Measurements from ENCODE around the gene MRTFA. TPM values are rescaled to one million over a fixed set of nuclear protein-coding genes. Genes with fewer than 3 reads are reported as not detected.

Gene MRTFA
- total RNA-seq, 4 donors from 2014 or later: 45.5 to 90.2 (median 78.3) TPM

DNA sequence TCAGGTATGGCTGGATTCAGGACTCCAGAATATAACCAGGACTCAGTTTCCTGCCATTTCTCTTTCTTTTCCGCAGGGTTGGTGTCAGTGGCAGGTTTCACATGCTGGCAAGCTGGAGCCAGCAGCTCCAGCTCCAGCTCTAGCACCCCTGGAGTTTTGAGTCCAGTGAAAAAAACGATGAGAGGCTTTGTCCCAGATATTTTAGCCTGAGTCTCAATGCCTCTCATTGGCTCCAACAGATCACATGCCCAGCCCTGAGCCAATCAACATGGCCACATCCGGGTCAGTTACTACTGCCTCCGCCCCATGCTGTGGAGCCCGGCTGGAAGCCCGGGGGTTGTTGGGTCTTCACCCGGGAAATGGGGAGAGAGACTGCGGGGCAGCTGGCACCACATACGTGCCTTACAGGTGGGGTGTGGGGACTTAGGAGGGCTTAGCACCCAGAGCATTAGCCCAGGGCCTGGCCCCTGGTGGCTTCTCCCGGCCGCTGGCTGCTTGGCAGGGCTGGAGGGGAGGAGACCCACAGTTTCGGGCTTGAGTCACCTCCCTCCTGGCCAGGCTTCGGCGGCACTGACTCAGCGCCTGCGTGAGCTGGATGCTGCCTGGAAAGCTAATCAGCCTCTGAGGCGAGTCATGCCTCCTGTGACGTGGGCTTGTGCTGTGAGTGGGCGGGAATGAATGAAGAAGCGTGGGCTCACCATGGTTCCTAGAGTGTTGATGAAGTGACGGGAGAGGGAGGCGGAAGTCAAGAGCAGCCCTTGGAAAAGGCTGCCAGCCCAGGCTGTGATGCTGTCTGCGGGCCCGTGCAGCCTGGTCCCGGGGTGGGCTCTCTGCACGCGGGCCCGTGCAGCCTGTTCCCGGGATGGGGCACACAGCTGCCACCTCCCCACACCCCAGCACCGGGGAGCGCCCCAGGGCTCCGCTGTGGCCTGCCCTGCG, 15.3 kb upstream of the MRTFA start:
- H3K9me3 ChIP-seq: no peaks in the 10 kb centered on the region
- peak overlapping the region; percentile 94 to 99 (median 96) for H3K27ac ChIP-seq
- H3K36me3 ChIP-seq: no peaks in the 10 kb centered on the region
- H3K4me1 ChIP-seq: peaks cover 0 to 40% (median 21%) of the 10 kb centered on the region in 3 donors
- H3K27me3 ChIP-seq: no peaks in the 10 kb centered on the region
- peak; percentile 93 for TF ChIP-seq POLR2AphosphoS5 (IDR thresholded peaks at IDR 0.05)
- TF ChIP-seq POLR2A (IDR thresholded peaks at IDR 0.05): peak; percentile 72 to 85
- TF ChIP-seq EP300 (IDR thresholded peaks at IDR 0.05): no peak
- TF ChIP-seq, protein P1, sequence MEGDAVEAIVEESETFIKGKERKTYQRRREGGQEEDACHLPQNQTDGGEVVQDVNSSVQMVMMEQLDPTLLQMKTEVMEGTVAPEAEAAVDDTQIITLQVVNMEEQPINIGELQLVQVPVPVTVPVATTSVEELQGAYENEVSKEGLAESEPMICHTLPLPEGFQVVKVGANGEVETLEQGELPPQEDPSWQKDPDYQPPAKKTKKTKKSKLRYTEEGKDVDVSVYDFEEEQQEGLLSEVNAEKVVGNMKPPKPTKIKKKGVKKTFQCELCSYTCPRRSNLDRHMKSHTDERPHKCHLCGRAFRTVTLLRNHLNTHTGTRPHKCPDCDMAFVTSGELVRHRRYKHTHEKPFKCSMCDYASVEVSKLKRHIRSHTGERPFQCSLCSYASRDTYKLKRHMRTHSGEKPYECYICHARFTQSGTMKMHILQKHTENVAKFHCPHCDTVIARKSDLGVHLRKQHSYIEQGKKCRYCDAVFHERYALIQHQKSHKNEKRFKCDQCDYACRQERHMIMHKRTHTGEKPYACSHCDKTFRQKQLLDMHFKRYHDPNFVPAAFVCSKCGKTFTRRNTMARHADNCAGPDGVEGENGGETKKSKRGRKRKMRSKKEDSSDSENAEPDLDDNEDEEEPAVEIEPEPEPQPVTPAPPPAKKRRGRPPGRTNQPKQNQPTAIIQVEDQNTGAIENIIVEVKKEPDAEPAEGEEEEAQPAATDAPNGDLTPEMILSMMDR (IDR thresholded peaks at IDR 0.05): peak in 3 of 4 experiments; percentile 24 to 49 (median 24)
- peak; percentile 99 for ATAC-seq
- H3K4me3 ChIP-seq: peak overlapping the region; percentile 72 to 77
- 11 to 16% methylated on average over 3 to 4 of the region's 33 CpGs for WGBS, 2 donors (ENCODE audit: low coverage in 1 of 2)

DNA sequence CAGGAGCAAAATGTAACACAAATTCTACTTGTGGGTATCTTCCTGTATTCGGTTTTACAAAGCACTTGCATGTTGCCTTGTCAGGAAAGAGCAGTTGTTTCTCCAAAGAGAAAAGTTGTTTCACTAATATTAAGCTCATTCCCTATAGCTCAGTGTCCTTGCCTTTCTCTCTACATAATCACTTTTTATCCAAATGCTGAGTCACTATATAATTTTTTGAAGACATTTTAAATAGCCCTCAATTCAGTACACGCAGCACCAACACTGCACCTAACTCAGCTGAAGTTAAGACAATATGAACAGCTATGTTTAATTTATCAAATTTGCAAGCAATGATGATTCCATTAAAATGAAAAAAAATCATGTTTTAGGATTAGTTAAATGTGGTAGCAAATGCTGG, 14.5 kb upstream of the MRTFA start:
- Histone ChIP-seq H3K36me3 (no peaks in the 10 kb centered on the region), H3K9me3 (no peaks in the 10 kb centered on the region), H3K27ac (peak overlapping the region; percentile 94 to 99 (median 96)), H3K4me3 (peak overlapping the region in 1 of 2 donors; percentile 72), H3K4me1 (peaks cover 0 to 46% (median 21%) of the 10 kb centered on the region in 3 donors), H3K27me3 (no peaks in the 10 kb centered on the region)
- TF ChIP-seq EP300 (IDR thresholded peaks at IDR 0.05) (no peak), POLR2AphosphoS5 (IDR thresholded peaks at IDR 0.05) (no peak), POLR2A (IDR thresholded peaks at IDR 0.05) (no peak)
- TF ChIP-seq, protein P1 (IDR thresholded peaks at IDR 0.05): no peak
- 60 to 67% methylated on average over 2 of the region's 2 CpGs for WGBS, 2 donors (ENCODE audit: low coverage in 1 of 2)
- no peak for ATAC-seq

DNA sequence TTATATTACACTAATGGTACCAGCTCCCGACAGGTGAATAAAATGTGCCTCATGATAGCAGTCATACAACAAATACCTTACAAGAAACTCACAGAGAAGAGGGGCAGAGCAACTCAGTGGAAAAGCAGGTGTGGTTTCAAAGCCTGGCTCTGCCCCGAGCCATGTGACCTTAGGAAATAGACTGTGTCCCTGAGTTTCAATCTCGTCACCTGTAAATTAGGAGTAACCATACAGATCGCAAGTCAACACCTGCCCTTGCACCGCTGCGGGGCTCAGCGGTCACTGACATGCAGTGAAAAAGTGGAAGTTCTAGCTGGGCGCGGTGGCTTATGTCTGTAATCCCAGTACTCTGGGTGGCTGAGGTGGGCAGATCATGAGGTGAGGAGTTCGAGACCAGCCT, 11.9 kb upstream of the MRTFA start:
- 83 to 88% methylated on average over 2 to 8 of the region's 10 CpGs for WGBS, 2 donors (ENCODE audit: low coverage in 1 of 2)
- ATAC-seq: no peak
- no peaks in the 10 kb centered on the region for H3K9me3 ChIP-seq
- no peak overlapping the region for H3K27ac ChIP-seq
- no peak overlapping the region for H3K4me3 ChIP-seq
- no peaks in the 10 kb centered on the region for H3K27me3 ChIP-seq
- TF ChIP-seq, protein P1 (IDR thresholded peaks at IDR 0.05): no peak
- no peak for TF ChIP-seq EP300 (IDR thresholded peaks at IDR 0.05)
- no peak for TF ChIP-seq POLR2AphosphoS5 (IDR thresholded peaks at IDR 0.05)
- TF ChIP-seq POLR2A (IDR thresholded peaks at IDR 0.05): no peak
- H3K4me1 ChIP-seq: peaks cover 0 to 32% (median 10%) of the 10 kb centered on the region in 3 donors
- H3K36me3 ChIP-seq: no peaks in the 10 kb centered on the region

DNA sequence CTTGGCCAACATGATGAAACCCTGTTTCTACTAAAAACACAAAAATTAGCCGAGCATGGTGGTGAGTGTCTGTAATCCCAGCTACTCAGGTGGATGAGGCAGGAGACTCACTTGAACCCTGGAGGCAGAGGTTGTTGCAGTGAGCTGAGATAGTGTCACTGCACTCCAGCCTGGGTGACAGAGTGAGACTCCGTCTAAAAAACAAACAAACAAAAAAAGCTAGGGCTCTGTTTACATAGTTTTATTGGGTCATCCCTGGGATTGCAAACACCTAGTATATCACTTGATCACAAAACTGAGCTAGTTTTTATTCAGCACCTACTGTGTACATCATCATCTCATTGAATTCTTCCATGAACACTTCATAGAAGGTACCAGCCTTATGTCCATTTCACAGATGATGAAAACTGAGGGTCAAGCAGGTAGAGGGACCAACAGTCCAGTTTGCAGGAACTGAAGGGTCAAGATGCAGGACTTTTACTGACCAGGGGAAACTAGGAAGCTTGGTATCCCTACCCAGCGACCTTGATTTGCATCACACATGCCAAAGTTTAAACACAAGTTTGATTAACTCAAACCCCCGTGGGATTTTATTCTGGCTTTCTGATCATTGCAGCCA, 9.2 kb upstream of the MRTFA start:
- Histone ChIP-seq H3K9me3 (no peaks in the 10 kb centered on the region), H3K27me3 (no peaks in the 10 kb centered on the region), H3K27ac (peak overlapping the region in 3 of 4 donors; percentile 60 to 74 (median 68)), H3K4me1 (peaks cover 0 to 10% (median 0%) of the 10 kb centered on the region in 3 donors), H3K4me3 (no peak overlapping the region), H3K36me3 (no peaks in the 10 kb centered on the region)
- WGBS, 2 donors (ENCODE audit: low coverage in 1 of 2): 27 to 67% methylated on average over 3 to 4 of the region's 4 CpGs
- TF ChIP-seq, protein P1 (IDR thresholded peaks at IDR 0.05): no peak
- TF ChIP-seq POLR2A (IDR thresholded peaks at IDR 0.05) (no peak), EP300 (IDR thresholded peaks at IDR 0.05) (no peak), POLR2AphosphoS5 (IDR thresholded peaks at IDR 0.05) (no peak)
- no peak for ATAC-seq
